ENCODE results near the gene ABCB8.

DNA sequence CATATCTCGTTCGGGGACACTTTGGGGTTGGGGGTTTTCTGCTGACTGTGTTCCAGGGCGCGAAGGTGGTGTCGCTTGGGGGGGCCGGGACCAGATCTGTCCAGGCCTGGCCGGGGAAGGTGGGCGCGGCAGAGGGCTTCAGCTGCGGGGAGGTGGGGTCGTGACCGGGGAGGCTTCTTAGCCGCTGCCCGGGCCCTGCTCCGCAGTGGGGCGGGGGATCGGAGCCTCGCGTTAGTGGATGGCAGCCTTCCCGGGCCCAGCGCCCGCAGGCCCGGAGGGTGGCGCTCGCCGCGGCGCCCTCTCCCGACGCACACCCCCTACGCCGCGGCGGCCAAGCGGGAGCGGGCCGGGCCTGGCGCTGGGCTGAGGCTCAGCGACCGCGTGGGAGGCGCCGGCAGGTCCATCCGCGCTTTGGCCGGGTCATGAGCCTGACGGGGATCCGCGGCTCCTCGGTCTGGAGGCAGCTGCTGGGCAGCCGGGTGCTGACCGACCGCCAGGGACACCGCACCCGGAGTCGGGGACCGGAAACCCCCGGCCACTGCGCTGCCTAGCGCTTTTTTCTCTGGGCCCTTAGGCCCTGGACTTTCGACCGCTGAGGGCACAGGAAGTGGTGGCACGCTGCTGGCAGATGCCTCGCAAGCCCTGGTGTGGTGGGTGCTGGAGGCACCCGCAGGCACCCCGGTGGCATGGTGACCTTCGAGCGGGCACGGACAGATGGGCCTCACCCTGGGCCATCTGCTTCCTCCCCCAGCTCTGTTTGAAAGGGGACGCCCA, 59.2 kb downstream of the ABCB8 start:
- TF ChIP-seq EZH2 (IDR thresholded peaks at IDR 0.05), result peak; percentile 31
- TF ChIP-seq, protein P1, sequence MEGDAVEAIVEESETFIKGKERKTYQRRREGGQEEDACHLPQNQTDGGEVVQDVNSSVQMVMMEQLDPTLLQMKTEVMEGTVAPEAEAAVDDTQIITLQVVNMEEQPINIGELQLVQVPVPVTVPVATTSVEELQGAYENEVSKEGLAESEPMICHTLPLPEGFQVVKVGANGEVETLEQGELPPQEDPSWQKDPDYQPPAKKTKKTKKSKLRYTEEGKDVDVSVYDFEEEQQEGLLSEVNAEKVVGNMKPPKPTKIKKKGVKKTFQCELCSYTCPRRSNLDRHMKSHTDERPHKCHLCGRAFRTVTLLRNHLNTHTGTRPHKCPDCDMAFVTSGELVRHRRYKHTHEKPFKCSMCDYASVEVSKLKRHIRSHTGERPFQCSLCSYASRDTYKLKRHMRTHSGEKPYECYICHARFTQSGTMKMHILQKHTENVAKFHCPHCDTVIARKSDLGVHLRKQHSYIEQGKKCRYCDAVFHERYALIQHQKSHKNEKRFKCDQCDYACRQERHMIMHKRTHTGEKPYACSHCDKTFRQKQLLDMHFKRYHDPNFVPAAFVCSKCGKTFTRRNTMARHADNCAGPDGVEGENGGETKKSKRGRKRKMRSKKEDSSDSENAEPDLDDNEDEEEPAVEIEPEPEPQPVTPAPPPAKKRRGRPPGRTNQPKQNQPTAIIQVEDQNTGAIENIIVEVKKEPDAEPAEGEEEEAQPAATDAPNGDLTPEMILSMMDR (IDR thresholded peaks at IDR 0.05), result peak; percentile 44
- TF ChIP-seq EZH2phosphoT487 (IDR thresholded peaks at IDR 0.05), result no peak

Data from neural progenitor cell (in vitro differentiated cells).